Endothelial cell (in vitro differentiated cells): Measurements from ENCODE around the gene TEX22. TPM values are rescaled to one million over a fixed set of nuclear protein-coding genes. Genes with fewer than 3 reads are reported as not detected.

Source experiments
- DNase-seq: peaks from one replicate; pipeline ENCODE4 v3.0.0; 2021; ENCODE audit warnings: low spot score
- H3K27ac Mint-ChIP-seq: one replicate; pipeline ENCODE4 v1.8.0; 2021; ENCODE audit warnings: mixed read lengths, inconsistent platforms; ENCODE audit not compliant: unreplicated experiment
- H3K27me3 Mint-ChIP-seq: one replicate; pipeline ENCODE4 v1.8.0; 2021; ENCODE audit warnings: mild to moderate bottlenecking, moderate library complexity, mixed read lengths, inconsistent platforms; ENCODE audit not compliant: unreplicated experiment
- H3K36me3 Mint-ChIP-seq: one replicate; pipeline ENCODE4 v1.8.0; 2021; ENCODE audit warnings: mild to moderate bottlenecking, low read depth, mixed read lengths, inconsistent platforms; ENCODE audit not compliant: unreplicated experiment
- H3K4me1 Mint-ChIP-seq: one replicate; pipeline ENCODE4 v1.8.0; 2021; ENCODE audit warnings: mild to moderate bottlenecking, mixed read lengths, inconsistent platforms; ENCODE audit not compliant: unreplicated experiment
- H3K4me3 Mint-ChIP-seq: one replicate; pipeline ENCODE4 v1.8.0; 2021; ENCODE audit warnings: mild to moderate bottlenecking, mixed read lengths, inconsistent platforms; ENCODE audit not compliant: unreplicated experiment
- H3K9me3 Mint-ChIP-seq: one replicate; pipeline ENCODE4 v1.8.0; 2021; ENCODE audit warnings: mixed read lengths, inconsistent platforms; ENCODE audit not compliant: unreplicated experiment
- total RNA-seq: library from RNA; stranded (reverse); fragmentation: NEBNext Ultra II Directional; extraction: Animal tissue kit (Norgen Biotek cat#: 25700); gene quantifications from one replicate; pipeline ENCODE4 v1.2.1, GENCODE V29; 2021; ENCODE audit not compliant: unreplicated experiment
- TF ChIP-seq, protein P1 (sequence below): fragments of 200-600 bp; sonication (generic); IDR thresholded peaks from one replicate; pipeline ENCODE4 v1.5.0; 2021; ENCODE audit warnings: antibody characterized with exemption; ENCODE audit not compliant: unreplicated experiment

The TEX22 gene
- total RNA-seq, 1 donor from 2014 or later, result 1.1 TPM

DNA sequence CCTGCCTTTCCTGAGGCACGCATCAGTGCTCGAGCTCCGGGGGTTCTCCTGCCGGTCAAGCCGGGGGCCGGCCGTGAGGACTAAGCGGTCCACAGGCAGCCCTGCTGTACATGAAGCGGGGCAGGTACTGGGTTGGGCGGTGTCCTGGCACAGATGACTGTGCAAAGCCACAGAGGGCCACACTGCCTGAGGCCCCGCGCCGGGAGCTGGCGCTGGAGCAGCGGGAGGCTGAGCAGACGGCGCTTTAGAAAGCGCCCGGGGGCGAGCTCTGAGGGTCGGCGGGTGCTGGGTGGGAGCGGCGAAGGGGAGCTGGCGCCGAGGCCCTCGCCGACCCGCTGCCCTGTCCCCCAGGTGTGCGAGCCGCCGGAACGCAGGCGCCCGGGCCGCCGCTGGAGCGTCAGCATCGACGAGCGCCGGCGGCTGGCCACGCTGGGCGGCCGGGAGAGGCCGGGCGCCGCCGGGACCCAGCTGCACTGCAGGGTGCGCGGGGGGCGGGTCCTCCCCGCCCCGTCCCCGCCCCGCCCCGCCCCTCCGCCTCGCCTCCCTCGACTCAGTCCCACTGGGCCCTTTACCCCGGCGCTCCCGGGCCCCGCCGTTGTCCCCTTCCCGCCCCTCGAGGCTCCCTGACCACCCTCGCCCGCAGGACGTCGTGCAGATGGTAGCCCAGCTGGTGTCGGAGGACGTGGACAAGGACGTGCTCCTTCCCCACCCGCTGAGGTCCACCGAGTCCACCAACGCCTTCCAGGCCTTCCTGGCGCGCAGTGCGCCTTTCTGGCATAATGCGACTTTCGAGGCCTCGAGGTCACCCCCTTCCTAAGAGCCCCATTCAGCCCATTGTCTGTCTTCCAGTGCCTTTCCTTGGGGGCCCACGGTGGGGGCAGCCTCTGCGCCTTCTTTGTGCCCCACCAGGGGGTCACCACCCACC, 12.9 kb downstream of the TEX22 start:
- no peak overlapping the region for H3K27ac Mint-ChIP-seq
- H3K36me3 Mint-ChIP-seq, result no peaks in the 10 kb centered on the region
- H3K9me3 Mint-ChIP-seq, result no peaks in the 10 kb centered on the region
- TF ChIP-seq, protein P1, sequence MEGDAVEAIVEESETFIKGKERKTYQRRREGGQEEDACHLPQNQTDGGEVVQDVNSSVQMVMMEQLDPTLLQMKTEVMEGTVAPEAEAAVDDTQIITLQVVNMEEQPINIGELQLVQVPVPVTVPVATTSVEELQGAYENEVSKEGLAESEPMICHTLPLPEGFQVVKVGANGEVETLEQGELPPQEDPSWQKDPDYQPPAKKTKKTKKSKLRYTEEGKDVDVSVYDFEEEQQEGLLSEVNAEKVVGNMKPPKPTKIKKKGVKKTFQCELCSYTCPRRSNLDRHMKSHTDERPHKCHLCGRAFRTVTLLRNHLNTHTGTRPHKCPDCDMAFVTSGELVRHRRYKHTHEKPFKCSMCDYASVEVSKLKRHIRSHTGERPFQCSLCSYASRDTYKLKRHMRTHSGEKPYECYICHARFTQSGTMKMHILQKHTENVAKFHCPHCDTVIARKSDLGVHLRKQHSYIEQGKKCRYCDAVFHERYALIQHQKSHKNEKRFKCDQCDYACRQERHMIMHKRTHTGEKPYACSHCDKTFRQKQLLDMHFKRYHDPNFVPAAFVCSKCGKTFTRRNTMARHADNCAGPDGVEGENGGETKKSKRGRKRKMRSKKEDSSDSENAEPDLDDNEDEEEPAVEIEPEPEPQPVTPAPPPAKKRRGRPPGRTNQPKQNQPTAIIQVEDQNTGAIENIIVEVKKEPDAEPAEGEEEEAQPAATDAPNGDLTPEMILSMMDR, result no peak
- DNase-seq, result no peak
- H3K4me1 Mint-ChIP-seq, result peaks cover 16% of the 10 kb centered on the region
- H3K27me3 Mint-ChIP-seq, result peaks cover 23% of the 10 kb centered on the region
- H3K4me3 Mint-ChIP-seq, result no peak overlapping the region

DNA sequence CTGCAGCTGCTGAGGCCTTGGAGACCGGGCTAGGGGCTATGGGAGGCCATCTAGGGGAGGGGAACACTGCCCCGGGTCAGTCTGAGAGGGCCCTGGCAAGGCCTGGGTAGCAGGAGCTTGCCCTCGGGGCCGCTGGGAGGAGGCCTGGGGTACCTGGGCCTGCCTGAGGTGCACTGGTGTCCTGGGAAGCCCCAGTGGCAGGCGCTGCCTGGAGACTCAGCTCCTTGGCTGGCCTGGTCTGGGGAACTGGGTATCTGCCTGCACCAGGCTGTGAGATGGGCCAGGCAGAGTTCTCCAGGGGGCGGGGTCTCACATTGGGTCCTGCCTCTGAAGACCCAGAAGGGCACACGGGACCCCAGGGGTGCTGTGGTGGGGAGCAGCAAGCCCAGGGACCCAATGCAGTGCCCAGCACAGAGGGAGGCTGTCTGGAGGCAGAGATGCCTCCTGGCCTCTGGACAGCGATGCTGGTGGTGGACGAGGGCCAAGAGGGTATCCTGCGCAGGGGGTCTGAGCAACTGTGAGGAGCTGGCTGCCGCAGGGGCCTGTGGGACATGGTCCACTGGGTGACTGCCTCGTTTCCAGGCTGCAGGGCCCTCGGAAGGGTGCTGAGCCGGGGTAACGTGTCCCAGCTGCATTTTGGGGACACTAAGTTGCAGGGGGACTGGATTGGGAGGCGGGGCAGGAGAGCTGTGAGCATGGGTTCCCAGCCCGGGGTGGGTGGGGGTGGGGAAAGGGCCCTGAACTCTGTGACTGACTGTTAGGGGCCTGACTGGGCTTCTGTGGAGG, 13.8 kb downstream of the TEX22 start:
- Mint-ChIP-seq H3K27ac (no peak overlapping the region), H3K9me3 (no peaks in the 10 kb centered on the region), H3K27me3 (peaks cover 24% of the 10 kb centered on the region), H3K4me1 (peaks cover 16% of the 10 kb centered on the region), H3K36me3 (no peaks in the 10 kb centered on the region), H3K4me3 (no peak overlapping the region)
- TF ChIP-seq, protein P1, result no peak
- no peak for DNase-seq

DNA sequence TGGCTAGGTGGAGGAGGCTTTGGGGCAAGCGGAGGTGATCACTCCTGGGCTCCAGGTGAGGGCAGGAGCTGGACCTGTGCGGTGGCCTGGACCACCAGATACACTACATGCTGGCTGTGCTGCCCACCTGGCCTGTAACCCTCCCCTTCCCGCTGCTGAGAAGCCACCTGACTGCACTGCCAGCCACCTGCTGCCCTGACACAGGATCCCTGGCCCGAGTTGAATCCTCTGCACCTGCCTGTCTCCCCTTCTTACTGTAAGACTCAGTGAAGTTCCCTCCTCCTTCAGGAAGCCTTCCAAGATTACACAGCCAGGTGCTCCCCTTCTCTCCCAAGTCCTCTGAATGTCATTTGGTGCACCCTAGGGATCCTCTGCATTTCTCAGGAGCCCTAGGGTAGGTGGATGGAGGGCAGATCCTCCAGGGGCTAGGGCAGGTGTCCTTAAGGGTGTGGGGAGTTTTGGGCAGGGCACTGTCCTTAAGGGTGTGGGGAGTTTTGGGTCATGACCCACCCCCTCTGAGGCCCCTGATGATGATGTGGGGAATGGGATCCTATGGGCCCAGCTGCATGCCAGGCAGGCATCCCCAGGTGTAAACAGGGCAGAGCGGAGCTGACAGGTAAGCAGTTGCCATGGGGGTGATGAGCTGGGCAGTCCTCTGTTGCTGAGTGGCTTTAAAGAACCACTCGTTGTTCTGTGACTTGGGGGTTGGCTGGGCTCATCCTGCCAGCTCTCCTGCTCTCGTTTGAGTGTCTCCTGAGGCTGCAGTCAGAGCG, 14.6 kb downstream of the TEX22 start:
- Mint-ChIP-seq H3K27ac (no peak overlapping the region), H3K36me3 (no peaks in the 10 kb centered on the region), H3K27me3 (peaks cover 28% of the 10 kb centered on the region), H3K4me1 (peaks cover 16% of the 10 kb centered on the region), H3K4me3 (no peak overlapping the region), H3K9me3 (no peaks in the 10 kb centered on the region)
- no peak for DNase-seq
- TF ChIP-seq, protein P1, result no peak

DNA sequence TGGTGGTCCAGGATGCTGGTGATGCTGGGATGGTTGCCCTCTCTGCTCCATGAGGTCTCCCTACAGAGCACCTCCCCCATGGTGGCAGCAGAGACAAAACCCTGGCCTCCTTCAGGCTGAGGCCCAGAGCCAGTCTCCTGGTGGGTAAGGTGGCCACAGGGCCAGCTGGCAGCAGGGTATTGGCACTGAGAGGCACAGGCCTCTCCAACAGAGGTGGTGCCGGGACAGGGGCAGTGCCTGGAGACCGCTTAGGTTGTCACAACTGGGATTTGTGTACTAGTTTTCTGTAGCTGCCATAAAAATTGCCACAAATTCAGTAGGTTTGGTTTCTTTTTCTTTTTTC, 15.2 kb downstream of the TEX22 start:
- TF ChIP-seq, protein P1, result no peak
- Mint-ChIP-seq H3K9me3 (no peaks in the 10 kb centered on the region), H3K27me3 (peaks cover 28% of the 10 kb centered on the region), H3K4me3 (no peak overlapping the region), H3K36me3 (no peaks in the 10 kb centered on the region), H3K27ac (no peak overlapping the region), H3K4me1 (peaks cover 17% of the 10 kb centered on the region)
- no peak for DNase-seq
